Measurements from ENCODE around the gene MTHFR.
A peak's percentile ranks its signal among the peaks of the same experiment; 100 is the strongest.

Gene MTHFR

DNA sequence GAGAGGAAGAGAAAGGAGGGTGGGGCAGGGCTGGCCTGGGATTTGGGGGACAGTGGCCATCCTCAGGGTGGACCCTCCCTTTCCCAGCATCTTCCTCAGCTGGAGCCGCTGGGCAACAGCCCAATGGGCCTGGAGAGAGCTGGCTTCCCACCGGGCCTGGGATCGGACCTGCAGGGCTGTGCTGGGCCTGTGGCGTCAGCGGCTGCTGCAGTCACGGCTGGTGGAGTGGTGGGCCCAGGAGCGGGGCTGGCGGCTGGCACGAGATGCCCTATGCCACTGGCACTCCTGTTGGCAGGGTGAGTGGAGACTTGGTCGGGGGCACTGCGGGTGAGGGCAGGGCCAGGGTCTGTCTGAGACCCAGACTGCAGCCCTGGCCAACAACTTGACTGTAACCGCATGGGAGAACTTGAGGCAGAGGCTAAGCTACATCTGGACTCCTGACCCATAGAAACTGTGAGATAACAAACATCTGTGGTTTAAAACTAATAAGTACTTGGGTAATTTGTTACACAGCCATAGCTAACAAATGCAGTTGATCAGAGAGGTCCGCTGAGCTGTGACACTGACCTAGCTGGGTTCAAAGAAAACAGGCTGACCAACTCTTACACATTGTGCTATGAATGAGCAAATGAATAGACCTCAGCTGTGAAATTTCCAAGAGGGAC is 25.9 kb downstream of the MTHFR start:
- no peak for DNase-seq

DNA sequence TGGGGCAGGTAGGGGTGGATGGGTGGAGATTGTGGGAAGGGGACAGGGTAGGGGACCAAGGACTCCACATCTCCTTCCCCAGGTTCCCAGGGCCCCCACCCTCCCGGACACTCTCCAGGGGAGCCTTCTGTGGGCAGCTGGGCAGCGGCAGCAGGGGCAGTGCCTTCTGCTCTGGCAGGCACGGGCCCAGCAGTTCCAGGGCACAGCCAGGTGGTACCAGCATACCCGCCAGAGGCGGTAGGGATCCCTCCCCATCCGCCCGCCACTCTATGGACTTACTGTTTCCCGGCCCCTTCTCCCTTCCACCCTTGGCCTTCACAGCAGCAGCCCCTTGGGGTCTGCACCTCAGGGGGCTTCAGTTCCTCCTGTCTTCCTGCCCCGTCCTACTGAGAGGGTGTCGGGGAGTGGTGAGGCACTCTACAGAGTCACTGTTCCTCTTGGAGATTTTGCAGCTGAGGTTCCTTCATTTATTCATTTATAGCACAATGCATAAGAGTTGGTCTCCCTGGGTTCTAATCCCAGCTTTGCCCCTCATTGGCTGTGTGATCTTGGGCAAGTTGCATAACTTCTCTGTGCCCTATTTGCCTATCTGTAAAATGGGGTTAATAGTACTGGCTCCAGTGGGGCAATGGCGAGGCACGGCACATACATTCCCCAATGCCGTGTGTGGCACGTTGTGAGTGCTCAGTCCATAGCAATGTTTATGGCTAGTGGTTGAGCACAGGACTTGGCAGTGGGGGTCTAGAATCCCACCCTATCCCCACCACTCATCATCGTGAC is 26.7 kb downstream of the MTHFR start:
- no peak for DNase-seq

DNA sequence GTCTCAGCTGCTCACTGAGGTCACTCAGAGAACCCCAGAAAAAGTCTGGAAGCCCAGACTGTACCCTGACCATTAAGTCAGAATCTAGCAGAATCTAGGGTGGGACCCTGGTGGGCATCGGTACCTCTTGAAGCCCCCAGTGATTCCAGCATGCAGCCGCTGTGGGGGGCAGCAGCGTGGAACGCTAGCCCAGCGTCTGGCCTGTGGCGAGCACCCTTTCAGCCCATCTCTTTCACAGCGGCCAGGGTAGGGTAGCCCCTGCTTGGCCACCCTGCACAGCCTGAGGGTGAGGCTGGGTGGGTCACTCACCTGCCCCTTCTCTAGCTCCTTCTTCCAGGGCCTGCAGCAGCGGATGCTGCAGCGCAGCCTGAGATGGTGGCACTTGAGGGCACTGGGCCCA is 27.4 kb downstream of the MTHFR start:
- no peak for DNase-seq

DNA sequence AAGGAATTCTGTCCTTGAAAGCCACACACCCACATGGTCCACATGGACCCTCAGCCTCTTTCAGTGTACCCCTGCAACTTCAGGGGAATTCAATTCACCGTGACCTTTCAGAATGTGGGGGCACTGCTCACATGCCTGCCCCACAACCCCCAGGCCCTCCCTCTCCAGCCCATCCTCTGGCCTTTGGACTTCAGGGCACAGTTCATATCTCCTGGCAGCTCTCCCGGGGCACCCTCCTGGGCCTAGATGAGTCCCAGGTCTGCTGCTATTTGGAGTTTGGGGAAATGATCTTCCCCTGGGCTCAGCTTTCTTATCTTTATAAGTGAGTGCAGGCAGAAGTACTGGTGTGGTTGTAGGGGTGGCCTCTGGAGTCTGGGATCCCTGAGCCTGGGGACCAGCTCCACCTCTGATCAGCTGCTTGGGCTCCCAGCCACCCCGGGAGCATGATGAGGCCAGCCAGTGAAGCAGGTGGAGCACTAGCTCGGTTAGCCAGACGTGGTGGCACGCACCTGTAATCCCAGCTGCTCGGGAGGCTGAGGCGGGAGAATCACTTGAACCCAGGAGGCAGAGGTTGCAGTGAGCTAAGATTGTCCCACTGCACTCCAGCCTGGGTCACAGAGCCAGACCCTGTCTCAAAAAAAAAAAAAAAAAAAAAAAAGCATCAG is 28.0 kb downstream of the MTHFR start:
- no peak for DNase-seq

DNA sequence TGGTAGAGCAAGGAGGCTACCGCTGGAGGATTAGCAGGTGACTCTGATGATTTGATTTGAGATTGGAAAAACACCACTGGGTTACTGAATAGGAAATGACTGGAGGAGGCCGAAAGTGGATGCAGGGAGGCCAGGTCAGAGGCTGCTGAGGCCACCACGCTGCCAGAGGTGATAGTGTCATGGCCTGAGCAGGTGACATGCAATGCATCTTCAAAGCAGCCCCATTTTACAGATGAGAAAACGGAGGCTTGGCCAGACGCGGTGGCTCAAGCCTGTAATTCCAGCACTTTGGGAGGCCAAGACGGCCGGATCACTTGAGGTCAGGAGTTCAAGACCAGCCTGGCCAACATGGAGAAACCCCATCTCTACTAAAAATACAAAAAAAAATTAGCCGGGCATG is 31.0 kb downstream of the MTHFR start:
- no peak for DNase-seq

DNA sequence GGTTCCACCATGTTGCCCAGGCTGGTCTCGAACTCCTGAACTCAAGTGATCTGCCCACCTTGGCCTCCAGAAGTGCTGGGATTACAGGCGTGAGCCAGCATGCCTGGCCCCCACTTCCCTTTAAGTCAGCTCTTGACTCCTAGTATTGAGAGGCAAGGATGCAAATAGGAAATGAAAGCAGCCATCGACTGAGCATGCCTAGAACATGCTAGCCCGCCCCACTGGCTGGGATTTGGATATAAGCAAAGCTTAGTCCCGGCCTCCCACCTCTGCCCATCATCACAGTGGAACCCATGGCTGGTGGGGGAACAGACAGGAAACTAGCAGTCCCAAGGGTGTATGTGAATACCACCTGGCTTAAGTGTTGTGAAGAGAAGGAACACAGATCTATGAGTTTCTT is 33.3 kb downstream of the MTHFR start:
- DNase-seq, result no peak

DNA sequence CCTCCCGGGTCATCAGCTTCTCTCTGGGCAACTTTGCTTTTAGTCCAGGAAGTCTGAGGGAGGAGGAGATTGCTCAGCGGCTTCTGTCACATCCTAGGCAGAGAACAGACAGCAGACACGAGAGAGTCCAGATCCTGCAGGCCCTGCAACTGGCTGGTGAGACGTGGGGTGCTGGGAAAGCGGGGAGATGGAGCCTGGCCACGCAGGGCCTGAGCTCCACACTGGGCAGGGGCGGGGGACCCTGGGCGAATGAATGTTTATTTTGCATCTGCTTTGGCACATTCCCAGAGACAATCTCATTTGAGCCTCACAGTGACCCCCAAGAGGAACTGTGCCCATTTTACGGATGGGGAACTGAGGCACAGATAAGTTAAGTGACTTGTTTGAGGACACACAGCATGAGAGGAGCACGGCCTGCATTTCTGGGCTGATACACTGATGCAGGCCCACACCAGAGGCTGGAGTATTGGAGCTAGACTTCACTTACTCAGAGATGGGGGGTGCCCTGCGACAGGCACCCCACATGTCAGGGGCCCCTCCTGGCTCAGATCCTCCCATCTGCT is 34.2 kb downstream of the MTHFR start:
- no peak for DNase-seq

DNA sequence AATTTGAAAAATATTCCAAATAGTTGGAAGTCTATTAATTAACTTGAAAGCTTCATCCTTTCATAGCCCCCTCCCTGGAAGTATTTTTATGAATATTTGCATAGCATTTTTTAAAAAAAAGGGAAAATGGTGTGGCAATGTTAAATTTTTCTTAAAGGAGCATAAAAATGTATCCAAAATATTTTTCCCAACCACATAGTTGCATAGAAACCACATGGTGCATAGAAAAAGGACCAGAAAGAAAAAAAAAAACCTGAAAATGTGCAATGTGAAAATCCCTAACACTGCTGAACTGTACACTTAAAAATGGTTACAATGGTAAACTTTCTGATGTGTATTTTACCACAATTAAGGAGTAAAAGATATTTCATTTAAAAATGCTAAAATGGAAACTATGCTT is 35.8 kb downstream of the MTHFR start:
- DNase-seq, result no peak

DNA sequence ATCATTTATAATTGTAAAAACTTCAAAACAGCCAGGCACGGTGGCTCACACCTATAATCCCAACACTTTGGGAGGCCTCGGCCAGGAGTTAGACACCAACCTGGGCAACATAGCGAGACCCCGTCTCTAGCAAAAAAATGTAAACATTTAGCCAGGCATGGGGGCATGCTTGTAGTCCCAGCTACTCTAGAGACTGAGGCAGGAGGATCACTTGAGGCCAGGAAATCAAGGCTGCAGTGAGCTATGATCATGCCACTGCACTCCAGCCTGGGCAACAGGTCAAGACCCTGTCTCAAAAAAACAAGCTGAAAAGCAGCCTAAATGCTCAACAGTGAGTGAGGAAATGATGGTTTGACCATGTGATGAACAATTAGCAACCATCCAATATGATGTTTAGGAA is 36.5 kb downstream of the MTHFR start:
- DNase-seq, result no peak

DNA sequence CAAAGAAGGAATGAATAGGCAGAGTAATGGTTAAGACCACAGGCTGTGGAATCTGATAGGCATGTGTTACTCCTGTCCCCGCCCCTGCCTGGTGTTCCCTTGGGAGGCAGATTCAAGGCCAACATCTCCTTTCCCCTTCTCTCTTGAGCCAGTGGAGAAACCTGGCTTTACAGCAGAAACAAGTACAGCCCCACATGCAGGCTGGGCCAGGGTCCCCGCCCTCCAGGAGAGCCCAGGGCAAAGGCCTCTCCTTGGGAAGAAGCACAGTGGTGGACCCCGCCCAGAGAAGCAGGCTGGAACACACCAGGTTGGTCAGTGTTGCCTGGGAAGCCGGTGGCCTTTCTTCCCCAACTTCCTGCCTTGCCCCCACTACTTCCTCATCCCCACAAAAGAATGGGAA is 36.9 kb downstream of the MTHFR start:
- DNase-seq, result no peak

DNA sequence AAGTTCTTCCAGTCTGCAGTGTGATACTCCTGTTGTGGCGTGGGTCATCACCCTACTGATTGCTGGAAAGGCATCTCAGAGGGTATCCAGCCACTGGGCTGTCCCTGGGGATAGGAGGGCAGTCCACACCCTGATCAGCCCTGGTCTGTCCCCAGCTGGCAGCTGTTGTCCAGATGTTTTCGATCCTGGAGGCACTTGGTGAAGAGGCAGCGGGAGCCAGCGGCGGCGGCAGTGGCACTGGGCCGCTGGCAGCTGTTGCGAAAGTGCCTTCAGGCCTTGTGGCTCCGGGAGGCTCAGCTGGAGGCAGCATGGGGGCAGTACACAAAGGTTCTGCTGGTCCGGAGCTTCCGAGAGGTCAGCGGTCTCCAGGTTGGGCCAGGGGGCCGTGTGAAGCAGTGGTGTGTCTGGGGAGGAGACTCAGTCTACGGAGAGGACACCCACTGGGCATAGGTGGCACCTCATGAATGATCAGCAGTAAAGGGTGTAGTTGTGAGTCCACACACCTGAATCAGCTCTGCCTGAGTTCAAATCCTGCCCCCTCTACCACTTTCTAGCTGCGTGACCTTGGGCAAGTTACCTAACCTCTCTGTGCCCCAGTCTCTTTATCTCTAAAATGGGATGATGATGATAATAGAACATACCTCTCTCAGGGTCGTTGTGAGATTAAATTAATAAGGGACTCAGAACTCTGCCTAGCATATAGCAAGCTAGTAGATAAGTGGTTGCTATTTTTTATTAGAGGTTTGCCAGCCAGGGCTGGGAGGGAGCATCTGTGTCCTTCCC is 37.7 kb downstream of the MTHFR start:
- no peak for DNase-seq

DNA sequence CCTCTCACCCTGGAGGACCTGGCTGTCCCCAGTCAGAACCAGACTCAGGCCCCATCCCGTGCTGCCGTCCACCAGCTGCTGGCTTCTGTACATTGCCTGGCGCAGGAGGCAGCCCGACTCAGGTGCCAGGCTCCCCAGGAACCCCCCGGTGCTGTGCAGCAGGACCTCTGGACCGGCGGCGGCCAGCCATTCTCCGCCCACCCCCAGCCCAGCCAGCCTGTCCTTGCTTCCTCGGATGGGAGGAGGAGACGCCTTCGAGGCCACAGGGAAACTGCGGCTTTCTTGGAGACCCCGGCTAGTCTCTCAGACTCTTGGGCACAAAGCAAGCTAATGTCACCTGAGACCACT is 39.4 kb downstream of the MTHFR start:
- no peak for DNase-seq

DNA sequence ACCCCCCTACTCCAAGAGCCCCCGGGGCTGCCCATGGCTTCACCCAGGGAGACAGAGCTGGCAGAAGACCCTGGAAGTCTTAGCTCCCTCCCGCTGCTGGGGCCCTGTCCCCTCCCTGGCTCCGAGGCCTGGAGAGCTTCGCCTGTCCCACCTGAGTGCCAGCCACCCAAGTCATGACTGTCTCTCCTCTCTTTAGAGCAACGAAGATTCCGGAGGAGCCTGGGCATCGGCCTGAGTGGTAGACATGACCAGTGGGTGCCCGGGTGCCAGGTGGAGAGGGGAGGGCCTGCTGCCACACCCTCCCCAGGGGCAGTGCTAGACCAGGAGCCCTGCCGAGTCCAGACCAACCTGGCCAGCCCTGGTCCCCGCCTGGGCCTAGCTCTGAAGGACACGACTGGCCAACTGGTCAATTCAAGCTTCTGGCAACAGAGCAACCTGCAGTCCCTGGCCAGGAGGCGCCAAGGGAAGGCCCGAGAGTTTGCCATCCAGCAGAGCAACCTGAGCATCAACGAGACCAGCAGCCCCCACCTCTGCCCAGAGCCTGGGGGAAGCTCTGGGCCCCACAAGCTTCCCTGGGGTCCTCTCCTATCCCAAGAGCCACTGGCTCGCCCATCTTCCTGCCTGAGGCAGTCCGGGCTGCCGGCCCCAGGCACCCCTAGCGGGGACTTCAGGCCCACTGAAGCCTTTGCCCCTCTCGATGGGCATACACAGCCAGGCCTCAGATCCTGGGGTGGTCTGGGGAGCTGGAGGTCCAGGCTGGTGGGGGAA is 39.9 kb downstream of the MTHFR start:
- no peak for DNase-seq

DNA sequence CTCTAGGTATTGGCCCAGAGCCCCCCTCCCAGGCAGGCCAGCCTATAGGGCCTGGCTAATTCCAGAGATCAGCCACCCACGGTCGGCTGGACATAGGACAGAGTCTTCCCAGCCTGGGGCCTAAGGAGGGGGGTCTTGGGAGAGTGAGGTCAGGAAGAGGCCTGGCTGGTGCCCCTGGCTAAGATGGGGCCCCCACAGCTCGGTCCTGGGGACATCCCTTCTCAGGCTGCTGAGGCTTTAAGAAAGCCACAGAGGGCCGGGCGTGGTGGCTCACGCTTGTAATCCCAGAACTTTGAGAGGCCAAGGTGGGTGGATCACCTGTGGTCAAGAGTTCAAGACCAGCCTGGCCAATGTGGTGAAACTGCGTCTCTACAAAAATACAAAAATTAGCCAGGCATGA is 41.2 kb downstream of the MTHFR start:
- no peak for DNase-seq

DNA sequence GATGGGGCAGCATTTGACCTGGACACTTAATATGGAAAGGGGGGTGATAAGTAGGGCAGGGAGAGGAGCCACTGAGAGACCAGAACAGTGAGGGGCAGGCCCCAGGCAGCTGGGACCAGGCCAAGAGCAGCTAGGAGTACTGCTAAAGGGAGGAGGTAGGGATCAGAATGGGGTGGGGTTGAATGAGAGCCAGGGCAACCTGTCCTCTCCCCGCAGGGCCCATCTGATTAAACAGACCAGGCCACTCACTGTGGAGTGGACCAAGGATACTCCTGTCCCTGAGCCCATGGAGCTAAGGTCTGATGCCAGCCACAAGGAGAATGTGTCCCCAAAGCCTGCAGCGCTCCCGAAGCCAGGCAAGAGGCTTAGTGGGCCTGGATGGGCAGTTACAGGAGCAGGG is 41.6 kb downstream of the MTHFR start:
- no peak for DNase-seq

DNA sequence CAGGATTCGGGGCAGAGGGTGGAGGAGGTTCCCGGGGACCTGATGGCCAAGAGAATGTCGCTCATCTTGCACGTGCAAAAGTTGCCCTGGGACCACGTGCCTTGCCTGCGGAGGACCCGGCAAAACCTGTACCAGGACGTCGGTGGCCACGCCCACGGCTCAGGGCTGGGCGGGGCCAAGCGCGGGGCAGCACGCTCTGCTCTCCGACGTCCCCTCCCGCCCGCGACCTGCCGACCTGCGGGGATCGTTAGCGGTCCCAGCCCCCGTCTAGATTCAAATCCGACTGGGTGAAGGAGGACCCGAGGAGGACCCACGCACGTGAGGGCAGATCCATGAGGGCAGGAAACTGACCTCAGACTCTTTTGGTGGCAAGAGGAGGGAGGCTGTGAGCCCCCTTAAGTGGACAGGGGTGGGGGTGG is 43.8 kb downstream of the MTHFR start, which contains the start of gene C1orf167:
Gene C1orf167 (plus strand): TSS at position 206 of the 419 bp plus-strand sequence. CDS start 2,208 bp downstream, outside the sequence.
- DNase-seq, result peak; percentile 30

DNA sequence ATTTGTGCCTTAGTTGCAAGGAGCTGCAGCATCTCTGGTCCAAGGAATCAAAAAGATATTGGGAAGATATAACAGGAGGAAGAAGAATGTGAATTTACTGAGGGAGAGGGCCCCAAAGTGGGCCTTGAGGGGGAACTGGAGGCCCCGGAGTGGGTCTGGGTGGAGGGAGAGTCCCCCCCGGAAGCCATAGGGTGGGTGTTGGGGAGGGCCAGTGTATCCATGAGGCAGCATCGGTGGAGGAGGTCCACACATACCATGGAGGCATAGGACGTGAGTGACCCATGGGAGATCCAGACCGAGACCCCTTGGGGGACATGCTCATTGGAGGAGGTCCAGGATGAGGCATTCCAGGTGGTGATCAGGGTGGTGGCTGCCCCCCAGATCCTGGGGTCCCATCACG is 44.5 kb downstream of the MTHFR start:
- DNase-seq, result no peak

DNA sequence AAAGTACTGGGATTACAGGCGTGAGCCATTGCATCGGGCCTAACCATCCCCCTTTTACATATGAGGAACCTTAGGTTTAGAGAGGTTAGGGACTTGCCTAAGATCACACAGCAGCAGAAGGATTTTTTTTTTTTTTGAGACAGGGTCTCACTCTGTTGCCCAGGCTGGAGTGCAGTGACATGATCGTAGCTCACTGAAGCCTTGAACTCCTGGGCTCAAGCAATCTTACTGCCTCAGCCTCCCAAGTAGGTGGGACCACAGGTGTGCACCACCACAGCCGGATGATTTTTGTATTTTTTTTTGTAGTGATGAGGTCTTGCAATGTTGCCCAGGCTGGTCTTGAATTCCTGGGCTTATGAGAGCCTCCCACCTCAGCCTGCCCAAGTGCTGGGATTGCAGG is 46.0 kb downstream of the MTHFR start:
- no peak for DNase-seq

DNA sequence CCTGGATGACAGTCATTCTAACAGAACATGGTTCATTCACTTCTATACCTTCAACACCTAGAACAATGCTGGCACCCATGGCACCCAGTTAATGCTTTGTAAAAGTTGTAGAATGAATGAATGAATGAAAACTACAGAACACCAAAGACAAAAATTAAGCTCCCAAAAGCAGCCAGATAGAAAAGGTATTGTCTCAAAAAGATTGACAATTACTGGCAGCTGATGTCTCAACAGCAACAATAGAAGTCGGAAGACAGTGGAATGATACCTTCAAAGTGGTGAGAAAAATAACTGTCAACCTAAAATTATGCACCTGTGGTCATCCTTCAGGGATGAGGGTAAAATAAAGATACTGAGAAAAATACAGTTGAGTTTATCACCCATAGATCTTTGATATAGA is 48.7 kb downstream of the MTHFR start:
- no peak for DNase-seq

DNA sequence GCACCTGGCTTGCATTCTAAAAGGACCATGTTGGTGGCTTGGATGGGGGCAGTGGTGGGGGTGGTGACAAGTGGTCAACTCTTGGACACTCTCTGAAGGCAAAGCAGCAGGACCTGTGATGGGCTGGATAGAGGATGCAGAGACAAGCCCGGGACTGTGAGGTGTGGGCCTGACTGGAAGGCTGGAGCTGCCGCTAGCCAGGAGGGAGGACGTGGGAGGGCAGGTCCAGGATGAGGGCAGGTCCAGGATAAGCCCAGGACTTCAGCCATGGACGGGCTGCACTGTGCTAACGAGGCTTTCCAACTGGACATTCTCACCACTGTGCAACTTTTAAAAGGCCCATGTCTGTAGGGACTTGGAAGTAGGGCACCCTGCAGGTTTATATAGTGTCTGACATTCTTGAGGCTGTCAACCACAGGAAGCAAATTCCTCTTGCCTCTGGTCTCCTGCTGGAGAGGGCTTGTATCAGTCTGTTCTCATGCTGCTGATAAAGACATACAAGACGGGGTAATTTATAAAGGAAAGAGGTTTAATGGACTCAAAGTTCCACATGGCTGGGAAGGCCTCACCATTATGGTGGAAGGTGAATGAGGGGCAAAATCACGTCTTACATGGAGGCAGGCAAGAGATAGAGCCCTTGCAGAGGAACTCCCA is 52.1 kb downstream of the MTHFR start:
- no peak for DNase-seq

DNA sequence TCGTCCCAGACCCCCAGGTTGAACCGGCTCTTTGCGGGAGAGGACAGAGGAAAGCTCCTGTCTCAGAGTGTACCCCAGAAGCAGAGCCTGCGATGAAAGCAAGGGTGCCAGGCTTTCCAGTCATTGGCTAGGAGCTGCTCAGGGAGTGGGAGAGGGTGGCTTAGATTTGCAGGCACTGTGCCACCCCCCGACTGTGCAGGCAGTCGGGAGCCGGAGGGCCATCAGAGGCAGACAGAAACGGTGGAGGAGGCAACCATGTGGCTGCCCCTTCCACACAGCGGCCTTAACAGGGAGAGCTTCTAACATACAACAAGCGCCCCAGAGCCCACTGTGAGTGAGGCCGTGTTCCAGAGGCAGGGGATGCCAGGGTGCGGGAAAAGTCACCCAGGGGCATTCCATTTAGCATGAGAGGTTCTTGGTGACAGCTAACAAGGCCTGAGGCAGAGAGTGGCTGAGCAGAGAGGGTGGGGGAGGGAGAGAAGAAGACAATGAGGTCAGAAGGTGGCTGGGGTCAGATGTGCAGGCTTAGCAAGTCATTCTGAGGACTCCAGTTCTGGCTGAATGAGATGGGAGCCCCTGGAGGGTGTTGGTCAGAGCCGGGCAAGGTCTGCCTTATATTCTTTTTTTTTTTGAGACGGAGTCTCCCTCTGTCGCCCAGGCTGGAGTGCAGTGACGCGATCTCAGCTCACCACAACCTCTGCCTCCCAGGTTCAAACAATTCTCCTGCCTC is 53.2 kb downstream of the MTHFR start:
- DNase-seq, result no peak

Data from stimulated activated CD4-positive, alpha-beta T cell treated with anti-CD3 and anti-CD28 coated beads, Interleukin-1b, Interleukin-23, amount 100 ng/mL, for 48 hours (primary cell).